CD4-positive, alpha-beta T cell treated with Interleukin-15 for 1 hour (primary cell): Measurements from ENCODE around the gene PARD3B.

Experiments
- DNase-seq: peaks from one replicate; pipeline ENCODE4 v3.0.0-alpha.2; 2020

The PARD3B gene

DNA sequence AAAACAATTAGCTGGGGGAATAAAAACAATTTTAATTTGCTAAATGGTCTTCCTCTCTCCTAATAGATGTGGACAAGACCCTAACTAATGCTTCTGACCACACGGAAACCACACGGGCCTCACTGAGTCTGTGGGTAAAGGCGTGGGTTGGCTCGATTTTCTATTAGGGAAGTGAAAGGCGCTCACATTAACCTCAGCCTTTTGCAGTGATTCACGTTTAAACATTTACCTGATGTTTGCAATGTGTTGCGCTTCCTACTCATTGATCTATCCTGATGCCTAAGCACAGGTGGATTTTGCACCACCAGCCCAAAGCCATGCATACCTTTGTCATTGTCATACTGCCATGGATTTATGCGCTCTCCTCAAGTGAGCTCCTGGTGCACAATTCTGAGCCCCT lies 1101.4 kb downstream of the PARD3B start:
- no peak for DNase-seq

DNA sequence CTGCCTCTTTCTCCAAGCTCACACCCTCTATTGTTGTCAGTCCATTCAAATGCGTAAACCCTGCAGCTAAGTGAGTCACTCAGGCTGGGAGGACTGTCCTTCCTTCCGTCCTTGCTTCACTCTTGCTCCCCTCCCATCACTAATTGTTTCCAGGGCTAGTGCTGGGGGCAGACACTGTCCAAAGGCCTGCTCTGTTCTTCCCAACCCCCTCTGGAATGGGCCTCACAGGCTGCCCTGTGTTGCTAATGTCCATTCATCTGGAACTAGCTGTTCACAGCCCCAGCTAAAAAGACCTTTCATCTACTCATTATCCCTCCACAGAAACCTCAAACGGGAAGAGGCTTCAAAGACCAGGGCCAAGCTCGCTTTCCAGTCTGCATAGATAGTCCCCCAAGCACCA lies 1105.2 kb downstream of the PARD3B start:
- no peak for DNase-seq

DNA sequence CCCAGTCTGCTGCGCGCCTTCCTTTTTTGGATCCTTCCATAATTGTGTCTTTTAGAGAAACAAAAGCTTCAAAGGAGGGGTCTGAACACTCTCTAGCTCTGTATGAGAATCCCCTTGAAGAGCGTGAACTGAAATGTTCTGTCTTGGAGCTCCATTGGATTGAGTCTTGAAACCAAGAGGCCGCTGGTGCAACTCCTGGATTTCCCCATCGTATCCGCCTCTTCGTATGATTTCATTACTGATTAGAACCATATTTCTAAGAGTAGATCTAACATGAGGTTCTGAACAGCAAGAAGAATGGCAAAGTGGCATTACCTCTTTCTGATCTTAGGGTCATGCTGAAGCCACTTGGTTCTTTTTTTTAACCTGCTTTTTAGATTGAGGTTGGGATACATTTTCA lies 1105.7 kb downstream of the PARD3B start:
- DNase-seq, result no peak

DNA sequence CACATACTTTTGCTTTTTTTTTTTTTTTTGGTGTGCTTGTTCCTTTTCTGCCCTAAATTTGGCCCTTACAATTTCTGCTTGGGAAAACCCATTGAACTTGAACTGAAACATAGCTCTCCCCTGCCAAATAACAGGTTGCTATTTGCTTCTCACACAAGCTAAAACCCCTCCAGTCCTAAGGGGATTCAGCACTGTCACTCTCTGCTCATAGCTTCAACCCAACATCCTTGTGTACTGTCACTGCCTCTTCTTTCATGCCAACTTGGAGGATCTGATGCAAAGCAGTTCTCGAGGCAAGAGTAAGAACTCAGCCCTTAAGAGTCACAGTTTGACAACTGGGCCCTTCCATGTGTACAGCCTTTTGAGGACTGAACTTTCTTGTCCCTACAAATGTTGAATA lies 1106.4 kb downstream of the PARD3B start:
- DNase-seq, result no peak

DNA sequence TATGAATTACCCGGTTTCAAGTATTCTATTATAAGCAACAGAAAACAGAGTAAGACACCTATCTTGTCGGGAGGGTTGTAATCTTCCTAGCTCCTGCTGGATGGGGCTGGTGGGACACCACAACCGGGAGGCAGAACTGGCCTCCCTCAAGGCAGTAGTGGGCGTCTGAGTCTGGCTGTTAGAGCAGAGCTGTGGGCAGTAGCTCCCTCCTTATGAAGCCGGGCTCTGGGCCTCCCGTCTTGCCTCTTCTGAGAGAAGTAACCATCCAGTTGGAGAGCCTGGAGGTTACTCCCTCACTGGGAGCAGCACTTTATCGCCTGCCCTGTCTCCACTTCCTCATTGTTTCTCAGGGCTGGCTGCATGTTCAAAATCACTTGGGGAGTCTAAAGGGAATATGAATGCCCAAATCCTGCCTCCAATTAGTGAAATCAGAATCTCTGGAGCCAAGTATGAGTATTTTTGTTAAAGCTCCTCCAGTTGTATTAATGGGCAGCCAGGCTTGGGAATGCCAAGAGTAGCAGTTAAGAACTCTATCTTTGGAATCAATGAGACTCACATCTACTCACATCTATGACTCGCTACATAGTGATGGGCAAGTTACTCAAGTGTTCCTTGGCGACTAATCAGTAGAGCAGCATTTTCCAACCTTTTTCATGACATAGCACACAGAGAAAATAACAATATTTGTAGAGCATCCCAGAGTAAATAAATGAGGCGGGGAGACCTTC lies 1109.8 kb downstream of the PARD3B start:
- DNase-seq, result no peak

DNA sequence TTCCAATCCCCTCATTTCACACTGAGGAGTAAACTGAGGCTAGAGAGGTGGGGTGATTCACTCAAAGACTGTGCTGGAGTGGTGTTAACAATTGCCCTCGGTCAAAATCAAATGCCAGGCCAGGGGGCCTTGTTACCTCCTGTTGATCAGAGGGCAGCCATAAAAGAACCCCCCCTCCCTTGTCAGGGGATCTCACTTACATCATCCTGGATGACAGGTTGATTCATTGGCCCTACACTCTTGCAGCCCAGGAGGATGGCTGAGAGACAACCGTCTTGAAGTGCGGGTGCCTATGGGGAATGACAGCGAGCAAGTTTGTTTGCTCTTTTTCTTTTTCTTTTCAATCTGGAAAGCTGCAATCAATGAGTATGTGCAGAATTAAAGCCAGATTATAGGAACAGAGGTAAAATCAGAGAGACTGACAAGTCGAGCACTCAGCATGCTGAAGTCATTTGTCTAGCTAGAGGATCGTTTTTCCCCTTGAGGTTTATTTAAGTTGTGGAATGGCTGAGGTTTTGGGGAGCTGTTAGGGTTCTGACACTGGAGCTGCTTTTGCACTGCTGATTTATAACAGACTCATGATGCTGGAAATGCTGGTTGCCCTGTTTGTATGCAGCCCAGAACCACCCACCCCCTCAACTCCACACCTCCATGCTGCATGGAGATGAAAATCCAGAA lies 1110.6 kb downstream of the PARD3B start:
- DNase-seq, result no peak

DNA sequence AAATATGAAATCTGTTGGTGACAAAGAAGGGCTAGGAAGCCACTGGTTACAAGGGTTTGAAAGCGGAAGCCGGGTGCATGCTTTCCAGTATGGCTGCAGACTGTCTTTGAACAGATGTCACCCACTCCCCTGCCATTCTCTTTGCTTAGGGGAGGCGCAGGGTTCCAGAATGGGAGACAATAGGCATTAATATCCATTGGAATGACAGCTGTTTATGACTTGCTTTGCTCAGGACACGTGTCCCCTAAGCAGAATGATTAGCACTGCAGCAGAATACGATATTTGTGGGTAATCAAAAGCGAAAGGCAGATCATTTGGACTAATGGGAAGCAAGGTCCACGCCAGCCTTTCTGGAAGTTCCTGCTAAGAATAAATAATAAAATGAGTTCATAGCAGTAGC lies 1111.2 kb downstream of the PARD3B start:
- no peak for DNase-seq

DNA sequence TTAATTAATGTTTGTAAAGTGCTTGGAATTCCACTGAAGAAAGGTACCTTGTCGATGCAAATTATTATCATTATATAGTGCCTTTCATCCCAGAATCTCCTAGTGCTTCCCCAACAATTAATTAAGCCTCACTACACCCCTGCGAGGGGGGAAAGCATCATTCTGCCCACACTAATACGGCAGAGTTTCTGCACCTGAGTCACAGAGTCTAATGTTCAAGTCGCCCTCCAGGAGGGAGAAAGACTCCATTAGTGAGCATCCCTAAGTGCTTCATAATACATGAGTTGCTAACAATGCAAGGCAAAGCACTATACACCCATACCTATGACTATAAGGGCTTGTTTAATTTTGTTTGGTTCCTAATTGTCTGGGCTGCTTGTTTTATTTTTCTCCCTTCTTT lies 1111.7 kb downstream of the PARD3B start:
- no peak for DNase-seq

DNA sequence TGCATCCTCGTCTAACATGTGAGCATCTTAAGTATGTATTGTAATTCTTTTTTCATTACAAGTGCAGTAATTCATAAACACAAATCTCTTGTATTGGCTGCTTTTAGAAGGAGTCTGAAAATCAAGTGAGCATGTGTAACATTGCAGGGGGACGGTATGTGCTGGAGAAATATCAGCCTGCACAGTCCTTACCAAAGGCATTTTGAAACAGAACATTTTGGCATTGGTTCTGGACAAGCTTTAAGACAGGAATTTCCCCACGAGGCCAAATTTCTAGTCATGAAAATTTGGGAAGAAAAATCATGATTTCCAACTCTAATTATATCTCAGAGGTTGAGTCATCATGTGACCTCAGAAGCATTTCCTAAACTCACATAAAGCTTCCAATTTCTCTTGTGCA lies 1112.3 kb downstream of the PARD3B start:
- DNase-seq, result no peak

DNA sequence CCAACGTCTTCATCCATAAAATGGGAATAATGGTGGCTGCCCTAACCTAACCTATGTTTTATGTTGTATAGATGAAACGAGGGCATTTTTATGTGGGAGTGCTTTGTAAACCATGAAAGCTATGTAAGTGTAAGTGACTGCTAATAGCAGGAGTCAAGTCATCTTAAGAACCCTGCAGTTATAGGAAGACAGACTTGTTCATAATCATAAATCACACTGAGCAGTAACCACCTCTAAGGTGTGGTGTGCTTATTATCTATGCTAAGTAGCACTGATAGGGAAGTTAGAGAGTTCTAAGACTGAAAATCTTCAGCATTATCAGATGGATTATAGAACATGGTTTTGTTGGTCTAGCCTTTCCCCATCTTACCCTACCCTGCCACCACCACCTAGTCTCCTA lies 1112.8 kb downstream of the PARD3B start:
- DNase-seq, result no peak

DNA sequence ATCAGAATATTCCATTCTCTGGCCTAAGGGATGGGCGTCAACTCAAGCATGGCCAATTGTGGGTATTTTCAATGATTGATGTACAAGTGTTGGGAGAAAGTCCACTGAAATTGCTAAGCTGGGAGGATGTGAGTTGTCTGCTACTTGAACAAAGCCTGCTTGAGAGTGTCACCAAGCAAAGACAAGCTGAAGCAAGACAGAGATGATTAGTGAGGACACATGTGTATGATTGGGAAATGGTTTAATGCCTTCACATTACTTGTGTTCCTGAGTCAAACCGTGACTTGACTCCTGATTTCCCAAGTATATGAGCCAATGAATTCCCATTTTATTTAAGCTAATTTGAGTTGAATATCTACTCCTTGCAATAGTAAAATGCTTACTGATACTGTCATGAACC lies 1113.3 kb downstream of the PARD3B start:
- no peak for DNase-seq

DNA sequence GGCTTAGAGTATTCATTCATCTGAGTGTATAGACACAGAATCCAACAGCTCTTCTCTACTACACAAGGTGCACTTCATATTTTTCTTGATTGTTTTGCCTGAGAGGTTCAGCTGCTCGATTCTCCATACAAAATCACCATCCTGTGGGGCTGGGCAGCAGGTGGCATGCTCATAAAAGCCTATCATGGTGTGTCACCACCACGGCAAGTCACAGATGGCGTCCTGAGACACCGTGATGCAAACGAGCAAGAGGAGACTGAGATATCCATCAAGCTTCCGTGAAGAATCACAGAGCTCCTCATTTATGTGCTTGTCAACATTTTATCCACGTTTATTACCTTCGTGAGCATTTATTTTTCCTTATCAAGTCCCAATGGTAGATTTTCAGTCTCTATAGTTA lies 1114.6 kb downstream of the PARD3B start:
- DNase-seq, result no peak

DNA sequence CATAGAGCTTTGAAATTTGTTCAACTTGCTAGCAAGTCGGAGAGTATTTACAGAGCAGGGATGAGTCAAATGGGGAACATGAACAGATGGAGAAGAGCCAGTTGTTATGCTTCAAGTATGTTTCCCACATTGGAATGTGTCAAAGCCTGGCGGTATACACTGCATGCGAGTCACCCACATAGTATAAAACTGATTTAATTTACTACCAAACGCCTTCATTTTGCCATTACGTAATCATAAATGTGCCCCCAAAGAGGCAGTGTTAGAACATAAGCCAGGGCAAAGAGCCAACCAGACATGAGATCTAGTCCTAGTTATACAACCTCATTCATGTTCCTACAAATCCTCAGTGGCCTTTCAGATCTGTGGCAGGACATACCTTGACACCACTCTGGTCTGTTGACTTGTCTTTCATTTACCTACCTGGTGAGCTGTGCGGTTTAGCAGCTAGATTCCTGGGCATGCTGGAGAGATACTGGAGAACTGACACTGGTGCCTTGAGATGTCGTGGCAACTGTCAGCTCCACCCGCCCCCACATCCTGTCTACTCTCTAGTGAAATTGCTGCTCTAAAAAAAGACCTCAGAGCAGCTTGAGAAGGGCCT lies 1115.3 kb downstream of the PARD3B start:
- no peak for DNase-seq

DNA sequence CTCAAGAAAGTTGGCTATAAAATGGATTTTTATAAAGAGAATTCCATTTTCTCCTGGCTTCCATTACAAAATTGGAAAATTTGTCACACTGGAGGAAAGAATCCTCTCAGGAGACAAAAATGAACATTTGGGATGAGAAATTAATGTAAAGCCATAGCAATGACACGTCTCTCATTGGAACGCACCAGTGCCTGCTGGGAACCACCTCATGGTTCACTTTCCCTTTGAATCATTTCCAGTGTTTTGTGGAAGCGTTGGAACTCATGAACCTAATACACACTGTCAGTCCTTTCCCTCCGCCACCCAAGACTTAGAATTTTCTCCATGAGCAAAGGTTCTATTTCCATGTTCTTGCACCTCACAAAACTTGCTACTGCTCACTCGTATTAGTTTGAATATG lies 1116.0 kb downstream of the PARD3B start:
- no peak for DNase-seq

DNA sequence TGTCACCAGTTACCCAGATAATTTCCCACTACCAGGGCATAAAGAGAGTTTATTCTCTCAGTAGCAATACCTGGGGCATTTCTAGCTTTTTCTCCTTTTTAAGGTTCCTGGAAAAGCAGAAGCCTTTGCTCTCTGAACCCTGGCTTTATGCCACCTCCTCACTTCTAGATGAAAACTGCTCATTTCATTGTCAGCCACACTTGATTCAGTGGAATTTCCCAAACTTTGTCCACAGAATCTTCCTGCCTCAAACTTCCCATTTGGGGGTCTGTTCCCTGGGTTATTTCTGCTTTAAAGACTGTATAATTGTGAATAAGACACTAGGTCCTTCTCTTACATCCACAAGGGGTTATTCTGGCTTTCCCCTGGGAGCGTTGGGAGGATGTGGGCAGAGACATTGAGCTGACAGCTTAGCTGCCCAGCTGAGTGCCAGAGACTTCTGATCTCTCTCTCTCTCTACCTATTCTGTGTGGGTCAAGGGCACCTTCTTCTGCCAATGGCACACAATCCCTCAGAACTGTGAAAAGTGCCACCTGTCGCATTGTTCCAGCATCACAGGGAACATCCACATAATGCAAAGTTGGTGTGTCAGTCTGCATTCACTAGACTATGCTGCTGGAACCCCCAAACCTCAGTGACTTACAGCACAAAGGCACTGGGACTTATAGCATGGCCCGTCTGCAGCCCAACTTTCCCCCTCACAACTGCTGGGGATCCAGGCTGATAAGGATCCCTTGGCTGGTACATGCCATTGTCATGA lies 1117.1 kb downstream of the PARD3B start:
- DNase-seq, result no peak

DNA sequence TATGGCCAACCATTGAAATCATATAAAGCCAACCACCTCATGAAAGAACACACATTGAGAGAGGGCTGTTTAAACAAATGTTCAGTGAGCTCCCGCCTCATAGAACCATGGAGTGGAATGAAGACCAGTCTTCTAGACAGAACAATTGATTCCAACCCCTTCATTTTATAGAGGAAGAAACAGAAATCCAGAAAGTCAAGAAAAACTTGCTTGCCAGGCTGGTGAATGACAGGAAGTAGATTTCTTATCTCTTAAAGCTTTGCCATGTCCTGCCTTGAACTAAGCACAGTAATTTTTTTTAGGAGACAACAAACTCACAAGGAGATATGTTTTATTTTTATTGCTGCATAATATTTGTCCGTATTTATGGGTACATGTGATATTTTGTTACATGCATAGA lies 1120.5 kb downstream of the PARD3B start:
- DNase-seq, result no peak
